Hepatic stellate cell (primary cell): ENCODE results near the gene HP.

Experiments
- DNase-seq: peaks from one replicate; pipeline ENCODE4 v3.0.0; 2011; ENCODE audit warnings: low spot score

The HP gene

DNA sequence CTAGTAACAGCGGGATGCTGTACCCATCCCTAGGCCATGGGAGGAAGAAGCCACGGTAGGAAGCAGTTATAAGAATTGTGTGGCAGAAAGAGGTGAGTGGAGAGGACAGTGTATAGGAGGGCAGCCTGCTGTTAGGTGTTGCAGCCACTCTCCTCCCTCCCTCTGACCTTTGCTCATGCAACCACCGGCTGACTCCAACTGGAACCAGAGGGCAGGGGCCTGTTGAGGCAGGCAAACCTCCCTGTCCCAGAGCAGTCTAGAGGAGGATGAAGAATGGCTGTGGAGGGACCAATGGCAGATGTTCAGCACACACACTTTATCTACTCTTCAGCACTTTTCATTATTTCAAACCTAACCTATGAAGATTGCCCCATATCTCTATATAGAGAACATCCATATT is 36.9 kb downstream of the HP start:
- DNase-seq: no peak

DNA sequence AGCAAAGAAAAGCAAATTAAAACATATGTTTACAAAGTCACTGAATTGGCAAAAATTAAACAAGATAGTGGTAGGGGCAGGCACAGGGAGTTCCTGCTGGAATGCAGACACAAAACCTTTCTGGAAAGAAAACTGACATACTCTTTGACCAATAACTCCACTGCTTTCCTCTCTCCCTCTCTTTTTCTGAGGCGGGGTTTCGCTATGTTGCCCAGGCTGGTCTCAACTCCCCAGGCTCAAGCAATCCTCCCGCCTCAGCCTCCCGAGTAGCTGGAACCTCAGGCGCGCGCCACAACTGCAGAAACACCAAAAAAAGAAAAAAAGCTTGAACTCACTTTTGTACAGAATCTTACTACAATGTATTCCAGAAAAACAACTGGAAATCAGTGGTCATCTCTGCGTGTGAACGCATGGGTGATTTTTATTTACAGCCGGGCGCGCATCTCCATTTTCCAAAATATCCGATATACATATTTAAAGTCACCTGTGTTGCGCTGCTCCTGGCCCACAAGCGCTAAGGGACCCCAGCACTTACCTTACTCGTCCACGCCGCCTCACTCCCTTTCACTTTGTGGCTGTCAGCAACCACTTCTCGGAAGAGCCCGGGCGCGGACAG is 38.6 kb downstream of the HP start:
- peak; percentile 70 for DNase-seq

- peak; percentile 99 for DNase-seq
Measured at GRCh38 chr16:72093448-72094265, 39.4 kb downstream of the HP start, which contains the start of the genes DHX38 and TXNL4B. Gene DHX38, plus strand, starts transcription at chr16:72093847. Its CDS starts 2,311 bp downstream, at chr16:72096158. Gene TXNL4B, minus strand, starts transcription at chr16:72093620. Its CDS starts 2,871 bp downstream, at chr16:72090749.

- peak; percentile 36 for DNase-seq
Measured at GRCh38 chr16:72094266-72094610, 39.9 kb downstream of the HP start.

DNA sequence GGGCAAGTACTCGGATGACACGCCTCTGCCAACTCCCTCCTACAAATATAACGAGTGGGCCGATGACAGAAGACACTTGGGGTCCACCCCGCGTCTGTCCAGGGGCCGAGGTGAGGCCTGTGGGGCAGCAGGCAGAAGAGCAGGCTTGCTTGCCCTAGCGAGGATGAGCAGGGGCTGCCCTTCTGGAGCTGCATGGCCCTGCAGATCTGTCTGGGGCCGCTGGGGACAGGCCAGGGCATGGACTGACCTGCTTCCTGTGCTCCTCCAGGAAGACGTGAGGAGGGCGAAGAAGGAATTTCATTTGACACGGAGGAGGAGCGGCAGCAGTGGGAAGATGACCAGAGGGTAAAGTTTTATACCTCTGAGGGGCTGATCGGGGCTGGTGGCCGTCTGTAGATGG is 44.6 kb downstream of the HP start:
- DNase-seq: no peak

DNA sequence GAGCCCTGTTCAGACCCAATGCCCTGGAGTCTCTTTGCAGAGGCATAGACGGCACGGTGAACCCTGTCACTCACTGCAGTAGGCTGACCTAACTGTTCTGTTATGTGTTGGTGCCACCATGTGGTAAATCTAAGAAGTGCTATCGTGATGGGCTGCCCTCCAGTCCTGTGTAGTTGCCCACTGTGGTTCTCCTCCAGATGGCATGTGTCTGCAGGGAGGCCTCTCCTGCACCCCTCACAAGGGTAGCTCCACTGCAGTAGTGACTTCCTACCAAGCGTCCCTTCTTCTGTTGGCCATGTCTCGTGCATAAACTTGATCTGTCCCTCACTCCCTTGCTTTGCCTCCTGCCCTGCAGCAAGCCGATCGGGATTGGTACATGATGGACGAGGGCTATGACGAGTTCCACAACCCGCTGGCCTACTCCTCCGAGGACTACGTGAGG is 45.1 kb downstream of the HP start:
- peak; percentile 79 for DNase-seq

GRCh38 chr16:72101195-72101594 is 46.9 kb downstream of the HP start:
- no peak for DNase-seq

DNA sequence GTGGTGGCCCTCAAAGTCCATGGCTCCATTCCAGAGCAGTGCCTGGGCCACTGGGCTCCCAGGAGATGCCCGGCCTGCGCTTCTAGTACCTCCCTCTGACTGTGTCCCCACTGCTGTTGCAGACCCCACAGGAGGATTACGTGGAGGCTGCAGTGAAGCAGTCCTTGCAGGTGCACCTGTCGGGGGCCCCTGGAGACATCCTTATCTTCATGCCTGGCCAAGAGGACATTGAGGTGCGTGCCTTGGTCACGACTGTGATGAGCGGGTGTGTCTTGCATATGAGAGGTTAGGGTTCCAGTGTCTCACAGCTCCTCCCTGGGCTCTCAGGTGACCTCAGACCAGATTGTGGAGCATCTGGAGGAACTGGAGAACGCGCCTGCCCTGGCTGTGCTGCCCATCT is 50.6 kb downstream of the HP start:
- DNase-seq: no peak

- no peak for DNase-seq
Measured at GRCh38 chr16:72105978-72106377, 51.7 kb downstream of the HP start.

- DNase-seq: no peak
Measured at GRCh38 chr16:72107371-72107770, 53.1 kb downstream of the HP start.

GRCh38 chr16:72108353-72109102 is 54.2 kb downstream of the HP start:
- DNase-seq: no peak

DNA sequence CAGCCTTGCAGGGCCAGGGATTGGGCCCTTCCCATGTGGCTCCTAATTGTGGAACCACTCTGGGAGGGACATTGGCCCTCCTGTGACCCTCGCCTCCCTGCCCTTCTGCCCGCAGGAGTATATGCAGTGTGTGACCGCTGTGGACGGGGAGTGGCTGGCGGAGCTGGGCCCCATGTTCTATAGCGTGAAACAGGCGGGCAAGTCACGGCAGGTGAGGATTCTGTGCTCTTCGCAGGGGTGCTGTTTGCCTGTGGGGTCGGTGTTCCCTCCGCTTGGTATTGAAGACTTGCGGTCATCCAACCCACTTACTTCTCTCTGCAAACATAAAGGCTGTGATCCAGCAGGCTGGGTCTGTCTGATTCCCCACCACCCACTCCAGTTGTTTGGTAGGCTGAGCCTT is 55.0 kb downstream of the HP start:
- no peak for DNase-seq

DNA sequence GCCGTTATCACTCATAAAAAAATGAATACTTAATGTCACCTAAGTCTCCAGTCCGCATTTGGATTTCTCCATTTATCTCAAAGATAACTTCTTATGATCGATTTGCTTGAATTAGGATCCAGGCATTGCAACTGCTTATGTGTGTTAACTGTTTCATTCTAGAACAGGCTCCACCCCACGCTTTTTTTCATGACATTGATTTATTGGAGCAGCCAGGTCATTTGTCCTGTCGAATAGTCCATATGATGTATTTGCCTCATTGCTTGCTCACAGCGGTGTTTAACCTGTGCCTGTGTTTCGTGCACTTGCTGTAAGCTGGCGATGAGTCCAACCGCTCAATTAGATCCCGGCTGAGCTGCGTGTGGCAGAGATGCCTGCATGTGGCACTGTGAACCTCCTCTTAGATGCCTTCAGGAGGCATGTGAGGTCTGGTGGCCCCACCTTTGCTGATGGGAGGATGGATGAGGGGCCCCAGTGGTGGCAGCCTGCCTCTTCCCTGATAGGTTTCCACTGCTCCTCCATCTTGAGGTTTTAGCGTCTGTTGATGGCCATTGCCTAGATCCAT is 55.7 kb downstream of the HP start:
- DNase-seq: no peak
